ENCODE measurements around the gene CD244. TPM values are rescaled to one million over a fixed set of nuclear protein-coding genes. Genes with fewer than 3 reads are reported as not detected.
"Not testable (repeated sequence)": the region's sequence is repeated elsewhere in the genome, so short reads cannot be mapped to it uniquely, and the experiment has no call there.

CD244 gene
- total RNA-seq, 2 experiments from 2014 or later: 2.0 to 2.3 TPM

- peaks cover 9% of the 10 kb centered on the region for H3K4me1 Mint-ChIP-seq
- CTCF ChIA-PET: interaction anchor here (0.9 to 1.0 kb wide), 2 partner anchors 9 to 86 kb away, joined by 3 to 5 read pairs; partner anchors contain the start of gene ITLN2
- no peaks in the 10 kb centered on the region for H3K9me3 Mint-ChIP-seq
- peaks cover 8% of the 10 kb centered on the region for H3K27me3 Mint-ChIP-seq
- H3K27ac Mint-ChIP-seq: no peak overlapping the region
- no peak for DNase-seq
- POLR2A ChIA-PET: no interaction called here
- no peaks in the 10 kb centered on the region for H3K36me3 Mint-ChIP-seq (ENCODE audit: low read depth)
- H3K4me3 Mint-ChIP-seq: no peak overlapping the region
Observed at GRCh38 chr1:160868141-160868540, 5.5 kb upstream of the CD244 start.

- H3K36me3 Mint-ChIP-seq (ENCODE audit: low read depth); H3K27ac Mint-ChIP-seq; POLR2A ChIA-PET; DNase-seq; H3K4me3 Mint-ChIP-seq; CTCF ChIA-PET; H3K27me3 Mint-ChIP-seq; H3K9me3 Mint-ChIP-seq: not testable (repeated sequence)
- peaks cover 14% of the 10 kb centered on the region for H3K4me1 Mint-ChIP-seq
Observed at GRCh38 chr1:160867651-160868050, 5.0 kb upstream of the CD244 start.

GRCh38 chr1:160866695-160867260, 4.1 kb upstream of the CD244 start:
- POLR2A ChIA-PET: interaction anchor here (1.0 kb wide), 1 partner anchor 11 kb away, joined by 3 read pairs; no protein-coding TSS in a partner anchor
- no peak overlapping the region for H3K4me3 Mint-ChIP-seq
- no peaks in the 10 kb centered on the region for H3K36me3 Mint-ChIP-seq (ENCODE audit: low read depth)
- H3K27ac Mint-ChIP-seq: no peak overlapping the region
- DNase-seq: no peak
- H3K4me1 Mint-ChIP-seq: peaks cover 22% of the 10 kb centered on the region
- CTCF ChIA-PET: interaction anchor here (1.4 to 2.5 kb wide), 2 partner anchors 10 to 32 kb away, joined by 4 to 8 read pairs; no protein-coding TSS in a partner anchor
- peaks cover 8% of the 10 kb centered on the region for H3K27me3 Mint-ChIP-seq
- no peaks in the 10 kb centered on the region for H3K9me3 Mint-ChIP-seq

GRCh38 chr1:160866001-160866694, 3.5 kb upstream of the CD244 start:
- Mint-ChIP-seq H3K36me3 (ENCODE audit: low read depth) (no peaks in the 10 kb centered on the region), H3K9me3 (no peaks in the 10 kb centered on the region), H3K4me1 (peaks cover 25% of the 10 kb centered on the region), H3K27ac (no peak overlapping the region), H3K27me3 (peaks cover 8% of the 10 kb centered on the region), H3K4me3 (no peak overlapping the region)
- CTCF ChIA-PET: interaction anchor here (0.9 to 2.5 kb wide), 4 partner anchors 11 to 31 kb away, joined by 3 to 10 read pairs (median 6); no protein-coding TSS in a partner anchor
- POLR2A ChIA-PET: interaction anchor here (1.0 kb wide), 1 partner anchor 11 kb away, joined by 3 read pairs; no protein-coding TSS in a partner anchor
- no peak for DNase-seq

GRCh38 chr1:160865337-160865736, 2.6 kb upstream of the CD244 start:
- CTCF ChIA-PET: interaction anchor here (0.9 to 2.5 kb wide), 4 partner anchors 12 to 30 kb away, joined by 3 to 10 read pairs (median 6); no protein-coding TSS in a partner anchor

GRCh38 chr1:160864173-160864572, 1.5 kb upstream of the CD244 start:
- no peaks in the 10 kb centered on the region for H3K9me3 Mint-ChIP-seq
- H3K4me1 Mint-ChIP-seq: peaks cover 29% of the 10 kb centered on the region
- no peaks in the 10 kb centered on the region for H3K36me3 Mint-ChIP-seq (ENCODE audit: low read depth)
- H3K4me3 Mint-ChIP-seq: no peak overlapping the region
- no peak for DNase-seq
- POLR2A ChIA-PET: interaction anchor here (2.6 kb wide), 1 partner anchor 27 kb away, joined by 23 read pairs; no protein-coding TSS in a partner anchor
- H3K27me3 Mint-ChIP-seq: peaks cover 8% of the 10 kb centered on the region
- CTCF ChIA-PET: interaction anchor here (1.6 to 2.2 kb wide), 2 partner anchors 13 to 27 kb away, joined by 5 to 10 read pairs; no protein-coding TSS in a partner anchor
- H3K27ac Mint-ChIP-seq: no peak overlapping the region

More at GRCh38 chr1:160865337-160865736, 2.6 kb upstream of the CD244 start:
- H3K27me3 Mint-ChIP-seq: peaks cover 8% of the 10 kb centered on the region
- H3K27ac Mint-ChIP-seq: no peak overlapping the region
- H3K4me3 Mint-ChIP-seq: no peak overlapping the region
- POLR2A ChIA-PET: no interaction called here
- no peak for DNase-seq
- H3K9me3 Mint-ChIP-seq: no peaks in the 10 kb centered on the region
- peaks cover 29% of the 10 kb centered on the region for H3K4me1 Mint-ChIP-seq
- no peaks in the 10 kb centered on the region for H3K36me3 Mint-ChIP-seq (ENCODE audit: low read depth)

- Mint-ChIP-seq H3K4me1 (peaks cover 29% of the 10 kb centered on the region), H3K27ac (no peak overlapping the region), H3K9me3 (no peaks in the 10 kb centered on the region), H3K27me3 (peaks cover 8% of the 10 kb centered on the region), H3K4me3 (no peak overlapping the region), H3K36me3 (ENCODE audit: low read depth) (no peaks in the 10 kb centered on the region)
- no peak for DNase-seq
- POLR2A ChIA-PET: interaction anchor here (2.6 kb wide), 1 partner anchor 26 kb away, joined by 23 read pairs; no protein-coding TSS in a partner anchor
- CTCF ChIA-PET: interaction anchor here (1.6 to 2.2 kb wide), 3 partner anchors 14 to 26 kb away, joined by 5 to 10 read pairs (median 5); no protein-coding TSS in a partner anchor
Observed at GRCh38 chr1:160863774-160864131, 1.1 kb upstream of the CD244 start.

GRCh38 chr1:160863061-160863773, 530 bp upstream of the CD244 start:
- Mint-ChIP-seq H3K36me3 (ENCODE audit: low read depth) (no peaks in the 10 kb centered on the region), H3K4me1 (peaks cover 29% of the 10 kb centered on the region), H3K27ac (no peak overlapping the region), H3K4me3 (no peak overlapping the region), H3K9me3 (no peaks in the 10 kb centered on the region), H3K27me3 (peaks cover 8% of the 10 kb centered on the region)
- no peak for DNase-seq
- POLR2A ChIA-PET: interaction anchor here (0.9 to 2.6 kb wide), 3 partner anchors 21 to 157 kb away, joined by 3 to 23 read pairs (median 9); no protein-coding TSS in a partner anchor
- CTCF ChIA-PET: interaction anchor here (1.4 to 3.5 kb wide), 8 partner anchors 14 to 91 kb away, joined by 4 to 19 read pairs (median 8); partner anchors contain the start of gene ITLN2

- H3K27me3 Mint-ChIP-seq: no peaks in the 10 kb centered on the region
- no peaks in the 10 kb centered on the region for H3K36me3 Mint-ChIP-seq (ENCODE audit: low read depth)
- peaks cover 29% of the 10 kb centered on the region for H3K4me1 Mint-ChIP-seq
- CTCF ChIA-PET: interaction anchor here (0.6 to 3.5 kb wide), 5 partner anchors 12 to 186 kb away, joined by 3 to 19 read pairs (median 3); no protein-coding TSS in a partner anchor
- no peak for DNase-seq
- H3K27ac Mint-ChIP-seq: peak overlapping the region; percentile 6
- H3K4me3 Mint-ChIP-seq: no peak overlapping the region
- H3K9me3 Mint-ChIP-seq: no peaks in the 10 kb centered on the region
- POLR2A ChIA-PET: no interaction called here
Observed at GRCh38 chr1:160860840-160861505, 1.7 kb downstream of the CD244 start.

- no peak overlapping the region for H3K27ac Mint-ChIP-seq
Observed at GRCh38 chr1:160859166-160859565, 3.5 kb downstream of the CD244 start.

GRCh38 chr1:160858507-160858906, 4.2 kb downstream of the CD244 start:
- ChIA-PET POLR2A (no interaction called here), CTCF (interaction anchor here (1.1 kb wide), 1 partner anchor 21 kb away, joined by 5 read pairs; no protein-coding TSS in a partner anchor)
- no peaks in the 10 kb centered on the region for H3K36me3 Mint-ChIP-seq (ENCODE audit: low read depth)
- no peak for DNase-seq
- no peaks in the 10 kb centered on the region for H3K9me3 Mint-ChIP-seq
- H3K4me1 Mint-ChIP-seq: peaks cover 22% of the 10 kb centered on the region
- no peak overlapping the region for H3K27ac Mint-ChIP-seq
- no peaks in the 10 kb centered on the region for H3K27me3 Mint-ChIP-seq
- no peak overlapping the region for H3K4me3 Mint-ChIP-seq

More at GRCh38 chr1:160859166-160859565, 3.5 kb downstream of the CD244 start:
- no peak for DNase-seq
- Mint-ChIP-seq H3K4me1 (peaks cover 28% of the 10 kb centered on the region), H3K9me3 (no peaks in the 10 kb centered on the region), H3K27me3 (no peaks in the 10 kb centered on the region), H3K36me3 (ENCODE audit: low read depth) (no peaks in the 10 kb centered on the region), H3K4me3 (no peak overlapping the region)
- ChIA-PET POLR2A (no interaction called here), CTCF (interaction anchor here (0.8 kb wide), 1 partner anchor 11 kb away, joined by 3 read pairs; no protein-coding TSS in a partner anchor)

- H3K36me3 Mint-ChIP-seq (ENCODE audit: low read depth): no peaks in the 10 kb centered on the region
- ChIA-PET POLR2A (no interaction called here), CTCF (interaction anchor here (1.1 kb wide), 1 partner anchor 21 kb away, joined by 5 read pairs; no protein-coding TSS in a partner anchor)
- peaks cover 19% of the 10 kb centered on the region for H3K4me1 Mint-ChIP-seq
- no peaks in the 10 kb centered on the region for H3K9me3 Mint-ChIP-seq
- no peak overlapping the region for H3K4me3 Mint-ChIP-seq
- H3K27ac Mint-ChIP-seq: no peak overlapping the region
- no peak for DNase-seq
- H3K27me3 Mint-ChIP-seq: no peaks in the 10 kb centered on the region
Observed at GRCh38 chr1:160858097-160858496, 4.6 kb downstream of the CD244 start.
